Measurements from ENCODE around the gene TNFSF13B.

Gene TNFSF13B

GRCh38 chr13:108352599-108352998 is 83.1 kb downstream of the TNFSF13B start:
- DNase-seq: no peak

- no peak for DNase-seq
Measured at GRCh38 chr13:108357228-108357627, 87.7 kb downstream of the TNFSF13B start.

All from midbrain (tissue), 1 donor.